ENCODE measurements around the gene SERPINA6. TPM values are rescaled to one million over a fixed set of nuclear protein-coding genes. Genes with fewer than 3 reads are reported as not detected.

SERPINA6 gene
- total RNA-seq, 1 donor from 2014 or later = not detected

GRCh38 chr14:94356379-94357056, 33.4 kb upstream of the SERPINA6 start:
- peaks cover 2% of the 10 kb centered on the region for H3K27me3 Mint-ChIP-seq (ENCODE audit: low read depth, unreplicated experiment)
- no peaks in the 10 kb centered on the region for H3K9me3 ChIP-seq (ENCODE audit: insufficient read depth, low read depth, low read length)
- no peak overlapping the region for H3K9ac ChIP-seq (ENCODE audit: low read length)
- H3K9me3 Mint-ChIP-seq (ENCODE audit: unreplicated experiment) = peaks cover 6% of the 10 kb centered on the region
- no peaks in the 10 kb centered on the region for H3K4me1 ChIP-seq (ENCODE audit: insufficient read depth, low read length)
- H3K27me3 ChIP-seq (ENCODE audit: insufficient read depth, low read length) = no peaks in the 10 kb centered on the region
- H3K4me3 Mint-ChIP-seq (ENCODE audit: unreplicated experiment) = no peak overlapping the region
- DNase-seq (ENCODE audit: low read depth) (no peak), FAIRE-seq (no peak)
- no peak overlapping the region for H3K4me3 ChIP-seq (ENCODE audit: insufficient read depth, low read depth, low read length)
- no peaks in the 10 kb centered on the region for H3K36me3 Mint-ChIP-seq (ENCODE audit: low read depth, unreplicated experiment)
- H3K27ac ChIP-seq (ENCODE audit: low read depth, low read length) = no peak overlapping the region
- H3K79me2 ChIP-seq (ENCODE audit: insufficient read depth, low read length) = no peaks in the 10 kb centered on the region
- no peak overlapping the region for H2AFZ ChIP-seq (ENCODE audit: low read depth, low read length)
- TF ChIP-seq CTCF (IDR thresholded peaks at IDR 0.05; ENCODE audit: insufficient read depth, low read depth, low read length) (no peak), EZH2 (IDR thresholded peaks at IDR 0.05; ENCODE audit: insufficient read depth, low read length) (no peak)
- H3K4me1 Mint-ChIP-seq (ENCODE audit: low read depth, unreplicated experiment) = no peaks in the 10 kb centered on the region
- H4K20me1 ChIP-seq (ENCODE audit: insufficient read depth, low read length) = no peaks in the 10 kb centered on the region
- no peak overlapping the region for H3K4me2 ChIP-seq (ENCODE audit: low read length)
- no peaks in the 10 kb centered on the region for H3K36me3 ChIP-seq (ENCODE audit: insufficient read depth, low read length)
- no peak overlapping the region for H3K27ac Mint-ChIP-seq (ENCODE audit: unreplicated experiment)

GRCh38 chr14:94355191-94355794, 32.2 kb upstream of the SERPINA6 start:
- Histone ChIP-seq H3K4me1 (ENCODE audit: insufficient read depth, low read length) (no peaks in the 10 kb centered on the region), H3K9me3 (ENCODE audit: insufficient read depth, low read depth, low read length) (no peaks in the 10 kb centered on the region), H3K9ac (ENCODE audit: low read length) (no peak overlapping the region), H3K36me3 (ENCODE audit: insufficient read depth, low read length) (no peaks in the 10 kb centered on the region), H3K79me2 (ENCODE audit: insufficient read depth, low read length) (no peaks in the 10 kb centered on the region), H4K20me1 (ENCODE audit: insufficient read depth, low read length) (no peaks in the 10 kb centered on the region), H3K4me3 (ENCODE audit: insufficient read depth, low read depth, low read length) (no peak overlapping the region), H2AFZ (ENCODE audit: low read depth, low read length) (peak overlapping the region; percentile 9), H3K27me3 (ENCODE audit: insufficient read depth, low read length) (no peaks in the 10 kb centered on the region), H3K4me2 (ENCODE audit: low read length) (peak overlapping the region; percentile 25), H3K27ac (ENCODE audit: low read depth, low read length) (no peak overlapping the region)
- peaks cover 2% of the 10 kb centered on the region for H3K27me3 Mint-ChIP-seq (ENCODE audit: low read depth, unreplicated experiment)
- DNase-seq (ENCODE audit: low read depth) = peak; percentile 36
- FAIRE-seq = no peak
- H3K4me3 Mint-ChIP-seq (ENCODE audit: unreplicated experiment) = no peak overlapping the region
- no peaks in the 10 kb centered on the region for H3K36me3 Mint-ChIP-seq (ENCODE audit: low read depth, unreplicated experiment)
- H3K9me3 Mint-ChIP-seq (ENCODE audit: unreplicated experiment) = peaks cover 9% of the 10 kb centered on the region
- peak; percentile 27 for TF ChIP-seq CTCF (IDR thresholded peaks at IDR 0.05; ENCODE audit: insufficient read depth, low read depth, low read length)
- TF ChIP-seq EZH2 (IDR thresholded peaks at IDR 0.05; ENCODE audit: insufficient read depth, low read length) = no peak
- H3K27ac Mint-ChIP-seq (ENCODE audit: unreplicated experiment) = peak overlapping the region; percentile 43
- no peaks in the 10 kb centered on the region for H3K4me1 Mint-ChIP-seq (ENCODE audit: low read depth, unreplicated experiment)

All from astrocyte (in vitro differentiated cells and primary cell).